Stimulated activated CD4-positive, alpha-beta T cell treated with anti-CD3 and anti-CD28 coated beads, Interleukin-2, amount 100 ng/mL, for 4 hours (primary cell): Measurements from ENCODE around the gene VAV2.

ENCODE experiments used
- DNase-seq: peaks from one replicate; pipeline ENCODE4 v3.0.0-alpha.2; 2020; ENCODE audit warnings: low read depth

VAV2 gene

DNA sequence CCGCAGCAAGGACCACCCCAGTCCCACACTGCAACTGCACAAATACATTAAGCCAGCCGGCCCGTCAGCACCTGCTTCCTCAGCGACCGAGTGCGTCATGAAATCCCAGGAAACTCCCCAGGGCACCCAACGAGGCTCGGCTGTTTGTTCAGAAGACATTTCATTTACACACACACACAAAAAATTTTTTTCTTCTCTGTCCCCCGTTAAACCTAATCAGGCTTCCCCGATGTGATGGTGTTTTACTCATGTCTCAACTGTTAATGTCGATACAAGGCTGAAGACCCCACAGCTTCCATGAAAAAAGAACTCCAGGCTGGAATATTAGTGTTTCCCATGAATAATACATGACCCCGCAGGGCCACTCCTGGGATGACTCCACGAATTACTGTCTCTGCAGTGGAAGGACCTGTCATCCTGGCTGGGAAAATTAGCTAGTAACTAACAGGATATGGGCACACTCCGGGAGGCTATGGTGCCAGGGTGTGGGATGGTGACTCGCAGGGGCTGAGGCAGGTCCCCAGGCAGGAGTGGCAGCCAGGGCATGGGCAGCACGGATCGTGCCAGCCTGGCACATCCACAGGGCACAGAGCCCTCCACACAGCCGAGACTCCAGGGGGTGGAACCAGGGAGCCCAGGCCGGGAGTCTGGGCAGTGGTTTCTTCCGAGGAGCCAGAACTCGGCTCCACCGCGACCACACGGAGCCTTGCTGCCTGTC lies 102.4 kb downstream of the VAV2 start:
- no peak for DNase-seq

DNA sequence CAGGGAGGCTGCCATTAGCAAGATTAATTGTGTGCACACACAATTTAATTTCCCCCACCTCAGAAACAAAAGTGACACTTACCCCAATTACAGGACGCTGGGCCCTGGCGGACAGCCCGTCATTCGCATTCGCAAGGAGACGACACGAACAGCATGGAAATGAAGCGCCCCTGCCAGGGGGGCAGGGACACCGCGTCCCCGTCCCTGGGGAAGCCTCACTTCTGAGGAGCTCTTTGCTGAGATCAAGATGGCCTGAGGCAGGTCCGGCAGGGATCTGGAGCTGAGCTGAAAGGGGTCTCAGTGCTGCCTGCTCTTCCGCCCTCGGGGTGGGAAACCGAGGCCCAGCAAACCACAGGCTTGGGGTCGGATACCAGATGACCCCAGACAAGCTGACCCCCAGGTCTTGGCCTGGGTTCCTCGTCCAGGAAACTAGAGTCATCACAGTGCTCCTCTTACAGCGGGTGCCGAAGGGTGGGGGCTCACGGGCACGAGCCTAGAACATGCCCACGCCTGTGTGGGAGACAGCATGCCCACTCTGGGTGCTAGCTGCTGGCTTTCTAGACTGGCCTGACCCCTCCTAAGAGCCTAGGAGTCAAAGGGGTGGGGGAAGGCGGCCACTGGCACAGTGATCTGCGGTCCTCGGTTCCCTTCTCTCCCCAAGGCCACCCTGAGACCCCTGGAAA lies 103.2 kb downstream of the VAV2 start:
- DNase-seq = no peak

DNA sequence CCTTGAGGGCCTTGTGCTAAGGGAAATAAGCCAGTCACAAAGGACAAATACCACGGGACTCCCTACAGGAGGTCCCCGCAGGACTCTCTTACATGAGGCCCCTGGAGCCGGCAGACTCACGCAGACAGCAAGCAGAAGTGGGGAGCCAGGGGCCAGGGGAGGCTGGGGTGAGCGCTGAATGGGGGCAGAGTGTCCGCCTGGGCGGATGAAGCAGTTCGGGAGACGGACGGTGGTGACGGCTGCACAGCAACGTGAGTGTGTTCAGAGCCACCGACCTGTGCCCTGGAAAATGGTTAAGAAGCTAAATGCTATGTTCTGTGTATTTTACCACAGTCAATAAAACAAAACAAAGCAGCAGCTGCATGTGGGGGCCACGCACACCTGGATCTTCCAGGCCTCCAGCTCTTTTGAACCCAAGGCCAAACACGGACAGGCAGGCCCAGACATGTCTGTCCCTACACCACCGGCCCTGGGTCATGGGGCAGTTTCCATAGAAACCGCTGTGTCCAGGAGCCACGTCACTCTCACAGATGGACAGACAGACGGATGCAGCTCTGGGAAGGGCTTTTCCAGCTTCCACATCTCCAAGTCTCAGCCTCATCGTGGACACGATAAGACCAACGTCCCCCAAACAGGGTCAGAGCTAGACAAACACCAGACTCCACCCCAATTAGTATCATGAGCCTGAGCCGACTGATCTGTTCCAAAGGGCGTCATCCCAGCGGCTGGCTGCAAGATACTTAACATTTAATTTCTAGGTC lies 103.9 kb downstream of the VAV2 start:
- no peak for DNase-seq

DNA sequence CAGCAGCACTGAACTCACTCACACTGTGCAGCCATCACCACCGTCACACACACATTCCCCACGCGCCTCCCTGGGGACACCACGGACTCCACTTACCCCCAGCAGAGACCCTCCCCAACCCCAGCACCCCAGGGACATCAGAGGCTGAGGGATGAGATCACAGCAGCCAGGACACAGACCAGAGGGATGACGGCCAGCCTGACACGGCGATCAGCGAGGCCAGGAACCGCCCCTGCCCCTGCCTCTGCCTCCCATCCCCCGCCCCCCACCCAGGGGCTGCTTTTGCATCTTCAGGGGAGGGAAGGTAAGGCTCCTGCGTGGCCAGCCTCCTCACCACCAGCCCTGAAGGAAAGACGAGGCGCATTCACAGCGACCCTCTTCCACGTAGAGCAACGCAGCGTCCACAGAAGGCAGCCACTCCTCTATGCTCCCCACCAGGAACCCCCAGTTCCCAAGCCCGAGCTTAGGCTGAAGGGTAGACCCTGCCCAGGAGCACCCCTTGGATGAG lies 104.5 kb downstream of the VAV2 start:
- no peak for DNase-seq

DNA sequence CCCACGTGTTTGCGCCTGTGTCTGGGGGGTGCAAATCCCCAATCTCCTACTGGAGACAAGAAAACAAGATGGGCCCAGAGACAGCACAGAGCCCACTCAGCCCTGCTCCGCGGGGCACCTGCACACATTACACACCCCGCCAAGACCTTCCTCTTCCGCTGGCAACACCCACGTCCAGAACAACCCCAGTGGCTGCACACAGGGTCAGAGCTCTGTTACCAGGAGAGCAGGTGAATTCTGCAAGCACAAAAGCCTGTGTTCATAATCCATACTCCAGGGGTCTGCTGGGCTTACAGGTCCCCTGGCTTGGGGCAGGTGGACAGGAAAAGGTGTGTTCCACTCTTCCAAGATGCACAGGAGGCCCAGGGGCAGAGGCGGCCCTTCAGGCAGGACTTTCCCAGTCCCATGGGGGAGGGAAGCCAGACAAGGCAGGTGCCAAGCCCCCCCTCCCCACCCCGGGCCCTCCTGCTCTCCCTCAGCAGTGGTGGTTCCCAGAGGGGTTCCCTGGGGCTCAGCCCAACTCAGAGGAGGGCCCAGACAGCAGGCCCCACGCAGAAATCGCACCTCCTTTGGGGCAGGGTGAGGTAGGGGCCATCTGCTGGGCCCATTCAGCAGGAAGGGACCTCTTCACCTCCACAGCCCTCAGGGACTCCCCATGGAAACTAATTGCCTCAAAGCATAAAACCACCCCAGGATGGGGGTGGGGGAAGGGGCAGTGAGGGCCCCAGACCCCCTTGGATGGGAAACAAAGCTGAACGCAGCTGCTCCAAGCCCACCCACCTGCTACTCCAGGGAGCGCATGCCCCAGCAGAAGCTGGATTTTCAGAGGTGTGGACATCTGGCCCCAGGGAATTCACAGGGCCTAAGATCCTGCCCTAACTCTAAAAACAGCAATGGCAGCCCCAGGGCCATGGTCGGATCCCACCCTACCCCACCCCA lies 105.3 kb downstream of the VAV2 start:
- DNase-seq = no peak

DNA sequence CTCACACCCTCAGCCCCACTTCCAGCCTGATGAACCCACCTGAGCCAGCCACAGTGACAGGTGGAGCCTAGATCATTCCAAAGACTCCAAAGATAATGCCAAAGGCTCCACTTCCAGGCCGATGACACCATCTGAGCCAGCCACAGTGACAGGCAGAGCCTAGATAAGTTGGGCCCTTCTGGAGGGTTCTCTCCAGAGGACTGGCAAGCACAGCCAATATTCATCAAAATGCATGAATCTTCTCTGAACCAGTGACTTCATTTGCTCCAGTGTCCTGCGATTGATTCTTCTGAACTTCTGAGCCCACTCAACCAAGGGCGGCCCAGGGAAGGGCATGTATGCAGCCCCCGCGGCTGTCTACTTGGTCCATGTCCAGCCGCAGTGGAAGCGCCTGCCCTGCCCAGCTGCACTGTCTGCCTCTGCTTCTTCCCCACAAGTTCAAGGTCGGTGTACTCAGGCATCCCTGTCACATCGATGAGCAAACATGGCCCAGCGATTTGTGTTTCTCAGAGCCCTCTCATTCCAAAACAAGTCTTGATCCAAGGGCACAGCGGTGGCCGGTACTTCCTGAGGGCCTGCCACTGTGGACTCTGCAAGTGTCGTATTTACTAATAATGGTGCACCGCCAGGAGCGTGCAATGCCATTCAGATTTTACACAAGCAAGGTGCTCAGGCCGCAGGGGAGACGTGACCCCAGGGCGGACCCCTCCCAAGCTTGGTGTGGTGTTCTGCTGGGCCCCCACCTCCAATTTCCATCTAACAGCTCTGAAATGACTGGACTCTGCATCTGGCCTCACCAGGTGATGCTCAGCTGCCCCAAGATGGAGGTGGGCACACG lies 107.0 kb downstream of the VAV2 start:
- DNase-seq = no peak

DNA sequence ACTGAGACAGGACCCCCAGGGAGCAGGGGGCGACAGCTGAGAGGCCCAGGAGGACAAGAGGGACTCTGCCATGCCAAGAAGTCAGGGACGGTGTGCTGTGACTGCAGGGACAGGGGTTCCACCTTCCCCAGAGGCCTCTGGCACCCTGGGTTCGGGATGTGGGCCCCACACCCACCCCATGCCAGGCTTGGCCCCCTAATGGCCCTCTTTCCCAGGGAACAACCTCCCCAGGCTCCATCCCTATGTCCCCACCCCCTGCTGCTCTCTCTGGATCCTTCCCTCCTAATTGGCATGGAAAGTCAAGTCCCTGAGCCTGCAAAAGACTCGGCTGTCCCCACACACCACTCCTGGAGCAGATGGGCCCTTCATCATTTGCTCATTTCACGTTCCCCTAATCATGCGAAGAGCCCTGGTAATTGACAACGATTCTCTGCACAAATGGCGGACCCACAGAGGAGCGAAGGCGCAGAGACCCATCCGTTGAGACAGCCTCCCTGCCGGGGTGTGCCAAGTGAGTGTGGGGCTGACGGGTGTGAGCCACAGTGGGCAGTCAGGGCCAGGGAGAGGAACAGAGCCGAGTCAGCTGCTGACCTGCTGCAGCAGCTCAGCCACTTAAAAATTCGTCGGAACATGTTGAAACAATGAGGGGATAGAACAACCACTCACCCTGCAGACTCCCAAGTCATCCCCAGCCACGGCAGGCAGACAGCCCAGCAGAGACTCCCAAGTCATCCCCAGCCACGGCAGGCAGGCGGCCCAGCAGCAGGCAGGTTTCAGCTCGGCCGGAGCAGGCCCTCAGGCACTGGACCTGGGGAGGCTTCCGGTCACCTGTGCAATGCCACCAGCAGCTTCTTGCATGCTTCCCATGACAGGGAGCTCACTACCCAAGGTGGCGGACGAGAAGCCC lies 109.0 kb downstream of the VAV2 start:
- DNase-seq = no peak

DNA sequence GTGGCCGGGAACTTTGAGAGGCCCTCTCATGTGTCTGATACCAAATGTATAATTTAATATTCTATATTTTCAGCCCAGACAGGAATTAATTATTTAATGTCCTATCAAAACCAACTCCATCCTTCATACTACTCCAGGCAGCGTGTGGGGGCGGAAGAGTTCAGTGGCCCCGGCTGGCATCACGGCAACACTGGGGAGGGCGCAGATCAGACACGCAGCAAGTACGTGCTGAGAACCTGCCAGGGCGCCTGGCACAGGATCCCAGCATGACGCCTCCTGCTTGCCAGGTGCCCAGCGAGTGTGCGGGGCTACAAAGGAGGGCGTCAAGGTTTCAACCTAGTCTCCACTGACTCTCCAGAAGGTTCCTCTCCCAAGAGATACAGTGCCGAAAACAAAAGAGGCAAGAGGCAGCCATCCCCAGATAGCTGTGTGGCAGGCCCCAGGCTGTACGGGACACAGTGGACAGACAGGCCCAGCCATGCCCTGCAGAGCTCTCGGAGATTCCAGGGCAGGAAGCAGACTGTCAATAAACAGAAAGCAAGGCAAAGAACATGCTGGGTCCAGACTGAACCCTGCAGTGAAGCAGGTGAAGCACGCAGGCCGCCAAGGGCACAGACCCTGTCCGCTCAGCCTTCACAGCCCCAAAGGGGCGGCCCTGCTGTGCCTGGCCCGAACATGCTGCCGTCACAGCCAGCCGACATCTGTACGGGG lies 110.3 kb downstream of the VAV2 start:
- no peak for DNase-seq

DNA sequence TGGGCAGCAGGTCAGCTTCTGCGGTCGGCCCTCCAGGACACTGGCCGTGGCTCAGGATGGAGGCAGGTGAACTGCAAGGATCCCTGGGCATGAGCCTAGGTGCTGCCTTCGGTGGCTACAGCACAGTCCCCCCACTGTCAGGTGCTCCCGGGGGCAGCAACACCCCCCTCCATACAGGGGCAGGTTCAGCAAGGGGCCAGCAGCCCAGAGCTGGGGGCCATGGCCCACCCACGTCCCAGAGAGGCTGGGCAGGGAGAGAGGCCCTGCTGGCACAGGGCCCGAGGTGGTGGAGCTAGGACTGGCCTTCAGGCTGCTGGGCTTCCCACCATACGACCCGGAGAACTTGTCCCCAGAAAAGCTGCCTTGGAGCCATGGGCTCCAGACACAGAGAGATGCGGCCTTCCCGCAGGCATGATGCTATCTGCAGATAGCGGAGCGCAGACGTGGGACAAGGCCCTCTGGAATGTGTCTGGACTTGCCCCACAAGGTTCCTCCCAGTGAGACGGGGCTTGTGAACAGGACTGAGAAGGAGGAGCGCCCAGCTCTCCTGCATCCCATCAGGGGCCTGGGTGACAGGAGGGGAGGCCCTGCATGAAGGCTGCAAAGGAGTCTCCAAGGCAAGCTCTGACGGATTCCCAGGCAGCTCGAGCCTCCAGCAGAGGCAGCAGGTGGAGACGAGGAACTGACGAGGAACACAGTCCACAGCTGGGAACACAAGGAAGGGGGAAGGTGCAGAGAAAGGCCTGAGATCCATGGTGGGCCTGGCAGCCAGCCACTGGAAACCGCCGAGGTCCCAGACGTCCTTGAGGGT lies 111.1 kb downstream of the VAV2 start:
- DNase-seq = no peak

DNA sequence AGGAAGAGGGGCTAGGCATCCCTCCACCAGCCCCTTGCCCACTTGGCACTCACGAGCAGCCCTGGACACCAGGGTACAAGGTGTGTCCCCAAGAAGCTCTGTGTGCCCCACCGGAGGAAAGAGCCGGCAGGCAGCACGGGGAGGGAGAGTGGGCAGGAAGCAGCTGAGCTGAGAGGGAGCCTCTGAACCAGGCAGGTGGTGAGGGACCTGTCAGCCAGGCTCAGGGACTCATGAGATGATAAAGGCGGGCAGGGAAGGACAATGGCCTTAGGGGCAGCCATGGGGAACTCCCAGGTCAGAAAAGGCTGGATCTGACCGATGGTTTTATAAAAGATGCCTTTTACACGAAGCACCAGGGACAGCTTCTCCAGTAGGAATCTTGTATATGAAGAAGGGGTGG lies 112.0 kb downstream of the VAV2 start:
- DNase-seq = no peak

DNA sequence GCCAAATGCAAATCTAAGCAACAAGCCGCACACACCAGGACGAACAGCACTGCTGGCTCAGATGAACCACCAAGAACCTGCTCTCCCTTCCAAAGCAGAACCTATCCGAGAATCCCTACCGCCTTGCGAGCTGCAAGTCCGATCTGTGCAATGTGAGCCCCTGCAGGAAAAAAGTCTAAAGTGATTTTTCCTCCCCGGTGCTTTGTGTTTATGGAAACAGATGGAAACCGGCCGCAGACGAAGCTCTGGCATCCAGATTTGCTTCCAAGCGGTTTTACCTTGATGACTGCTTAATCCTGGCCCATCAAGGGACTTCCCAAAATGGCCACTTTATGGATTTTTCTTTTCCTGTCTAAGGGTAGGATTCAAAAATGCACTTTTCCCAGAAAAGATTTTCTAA lies 112.5 kb downstream of the VAV2 start:
- no peak for DNase-seq

DNA sequence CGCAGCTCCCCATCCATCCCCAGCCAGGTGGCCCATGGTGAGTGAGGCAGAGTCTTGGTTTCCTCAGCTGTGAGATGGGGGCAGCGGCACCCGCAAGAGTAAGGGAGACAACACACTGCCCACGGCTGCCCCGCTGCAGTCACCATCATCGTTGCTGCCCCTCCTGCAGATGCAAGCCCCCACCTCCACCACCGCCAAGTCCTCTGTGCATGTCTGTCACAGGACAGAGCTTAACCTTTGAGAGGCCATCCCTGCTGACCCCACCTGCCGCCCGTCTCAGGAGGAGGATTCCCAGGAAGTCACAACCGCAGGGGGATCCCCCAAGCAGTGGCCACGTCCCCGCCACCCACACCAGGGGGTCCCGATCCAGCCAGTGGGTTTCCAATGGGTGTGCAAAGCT lies 113.7 kb downstream of the VAV2 start:
- no peak for DNase-seq

DNA sequence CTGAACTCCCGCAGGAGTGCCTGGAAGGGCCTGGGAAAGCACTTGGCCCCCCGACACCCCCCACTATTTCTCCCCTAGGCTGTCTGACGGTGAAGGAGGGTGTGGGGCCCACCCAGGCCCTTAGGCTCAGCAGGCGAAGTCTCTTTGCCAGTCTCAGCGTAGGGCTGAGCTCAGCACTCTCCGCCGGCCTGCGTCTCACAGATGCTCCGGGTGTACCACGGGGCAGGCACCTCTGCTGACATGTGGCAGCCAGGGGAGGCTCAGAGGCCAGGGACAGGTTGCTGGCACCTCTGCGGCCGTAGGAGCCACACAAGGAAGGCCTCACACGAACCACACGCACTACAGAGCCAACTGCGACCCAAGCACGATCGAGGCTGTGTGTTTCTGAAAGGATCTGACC lies 114.2 kb downstream of the VAV2 start:
- DNase-seq = no peak

DNA sequence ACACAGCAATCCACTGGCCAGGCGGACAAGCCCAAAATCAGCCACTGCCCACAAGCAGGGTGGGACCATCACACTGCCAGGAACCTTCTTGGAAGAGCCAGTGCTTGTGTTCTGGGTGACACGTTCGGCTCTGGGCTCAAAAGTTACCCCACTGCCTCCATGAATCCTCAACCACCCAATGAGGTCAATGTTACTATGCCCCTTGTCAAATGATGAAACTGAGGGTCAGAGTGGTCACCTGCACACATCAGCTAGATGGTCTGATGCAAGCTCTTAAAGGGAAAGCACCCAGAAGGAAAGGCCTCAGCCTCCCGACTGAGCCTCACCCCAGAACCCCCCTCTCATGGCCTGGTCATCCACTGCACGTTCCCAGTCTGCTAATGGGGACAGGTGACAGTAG lies 114.8 kb downstream of the VAV2 start:
- DNase-seq = no peak

DNA sequence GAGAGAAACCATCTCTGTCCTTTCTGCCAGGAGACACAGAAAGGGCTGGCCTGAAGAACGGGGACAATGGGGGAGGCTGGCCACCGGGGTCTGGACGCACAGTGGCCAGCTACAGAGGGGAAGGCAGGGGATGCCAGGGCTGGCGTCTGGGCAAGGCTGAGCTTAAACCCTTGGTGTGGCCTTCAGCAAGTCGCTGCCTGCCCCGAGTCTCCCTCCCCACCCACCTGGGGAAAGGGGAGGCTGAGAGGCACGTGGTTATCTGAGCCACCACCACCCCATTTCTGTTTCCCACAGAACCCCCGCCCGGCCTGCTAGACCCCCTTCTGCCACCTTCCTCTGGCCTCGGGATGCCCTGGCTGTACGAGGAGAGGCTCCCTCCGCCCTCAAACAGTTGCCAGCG lies 115.3 kb downstream of the VAV2 start:
- DNase-seq = no peak

DNA sequence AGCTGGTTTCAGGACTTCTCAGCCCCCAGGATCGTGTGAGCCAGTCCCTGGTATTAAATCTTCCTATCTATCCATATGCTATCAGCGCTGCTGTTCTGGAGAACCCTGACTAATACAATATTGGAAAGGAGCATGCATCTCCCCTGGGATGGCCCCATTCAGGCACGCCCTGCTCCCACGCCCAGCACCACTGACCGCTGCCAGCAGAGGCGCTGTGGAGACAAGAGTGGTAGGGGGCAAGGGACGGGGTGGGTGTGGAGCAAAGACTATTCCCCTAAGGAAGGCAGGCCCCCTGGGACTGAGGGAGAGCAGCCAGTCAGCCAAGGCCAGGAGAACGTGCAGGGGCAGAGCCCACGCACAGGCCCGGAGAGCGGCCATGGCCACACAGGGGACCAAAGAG lies 116.0 kb downstream of the VAV2 start:
- DNase-seq = no peak

DNA sequence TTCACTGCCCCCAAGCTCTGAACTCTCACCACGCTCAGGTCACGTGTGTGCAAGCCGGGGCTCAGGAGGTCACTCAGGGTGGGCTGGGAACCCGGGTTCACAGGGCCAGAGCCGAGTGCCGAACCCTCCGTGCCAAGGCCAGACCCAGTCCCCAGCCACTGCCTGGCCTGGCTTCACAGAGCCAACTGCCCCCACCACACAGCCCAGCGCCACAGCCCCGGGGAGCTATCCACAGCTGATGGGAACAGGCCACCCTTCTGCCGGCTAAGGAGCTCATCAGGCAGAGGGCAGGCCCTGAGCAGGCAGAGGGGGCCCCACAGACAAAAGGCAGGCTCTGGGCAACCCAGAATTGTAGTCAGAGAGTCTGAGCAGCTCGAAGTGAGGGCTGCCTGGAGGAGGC lies 117.0 kb downstream of the VAV2 start:
- no peak for DNase-seq

DNA sequence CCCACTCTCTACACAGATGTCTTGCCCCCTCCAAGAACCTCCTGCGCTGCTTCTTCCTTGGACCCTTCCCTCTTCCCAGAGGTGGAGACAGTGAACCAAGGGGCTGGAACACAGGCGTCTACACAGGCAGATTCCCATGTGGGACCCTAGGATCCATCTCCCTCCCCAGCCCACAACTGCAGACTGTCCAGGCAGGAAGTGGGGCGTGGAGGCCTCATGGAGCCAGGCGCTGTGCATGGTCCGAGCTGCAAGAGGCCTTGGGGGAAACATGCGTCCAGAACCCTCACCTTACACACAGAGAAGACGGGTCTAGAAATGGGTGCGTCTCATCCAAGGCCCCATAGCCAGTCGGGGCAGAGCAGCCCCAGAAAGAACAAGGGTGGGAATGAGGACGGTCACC lies 117.5 kb downstream of the VAV2 start:
- DNase-seq = no peak
